Testis (tissue), 3 donors: ENCODE measurements around the gene FGF3. TPM values are rescaled to one million over a fixed set of nuclear protein-coding genes. Genes with fewer than 3 reads are reported as not detected.

Experiments
- DNase-seq: peaks from one replicate; pipeline ENCODE4 v3.0.0-alpha.2; 2019
- H3K27ac ChIP-seq, 2 donors: fragments of 200-600 bp; sonication (generic); one replicate each; pipeline ENCODE4 v1.5.1; 2019
- H3K27me3 ChIP-seq: fragments of 200-600 bp; sonication (generic); one replicate; pipeline ENCODE4 v1.5.1; 2019
- H3K36me3 ChIP-seq: fragments of 200-600 bp; sonication (generic); one replicate; pipeline ENCODE4 v1.5.1; 2017; ENCODE audit warnings: low read depth; ENCODE audit errors: missing control alignments
- H3K4me1 ChIP-seq: fragments of 200-600 bp; sonication (generic); one replicate; pipeline ENCODE4 v1.5.1; 2019
- H3K4me3 ChIP-seq, 2 donors: fragments of 200-600 bp; sonication (generic); one replicate each; pipeline ENCODE4 v1.5.1; 2017 to 2019
- H3K9me3 ChIP-seq: fragments of 200-600 bp; sonication (generic); one replicate; pipeline ENCODE4 v1.5.1; 2017
- POLR2A ChIP-seq: fragments of 450-650 bp; IDR thresholded peaks from one replicate; pipeline ENCODE4 v1.6.1; 2017; ENCODE audit warnings: antibody characterized with exemption, mild to moderate bottlenecking, moderate library complexity
- WGBS, 2 donors: methylation state at CpG; one replicate each; pipeline ENCODE4 v1.1.5; 2018; 5-methylcytosine and 5-hydroxymethylcytosine counted together
- intact Hi-C: fragments of 100-400 bp; cut with DNase I; formaldehyde crosslinking; loops from one replicate; pipeline ENCODE4 v1.15.1; 2023; ENCODE audit warnings: low total_unique reads
- polyA plus RNA-seq: library from polyadenylated mRNA; stranded (reverse); fragments of 350-450 nt; fragmentation: Illumina TruSeq; extraction: RNeasy Lipid Tissue Mini Kit (QIAGEN cat#74804); gene quantifications from one replicate; pipeline ENCODE4 v1.2.3, GENCODE V29; 2014; ENCODE audit warnings: low read depth, low replicate concordance; ENCODE audit not compliant: insufficient read depth
- total RNA-seq, 2 donors: library from RNA; depleted of rRNA; stranded (reverse); fragments of >200 nt; gene quantifications; one replicate each; pipeline ENCODE4 v1.2.3, GENCODE V29; 2016
- TF ChIP-seq, protein P1 (sequence below), 3 experiments: fragments of 450-650 bp in 2 of 3; fragments of 200-600 bp in 1 of 3; sonication (generic) in 1 of 3; IDR thresholded peaks; one replicate each; pipeline ENCODE4 v1.5.1; 2016 to 2019; ENCODE audit warnings: antibody characterized with exemption in 3 of 3, mild to moderate bottlenecking in 2 of 3, moderate library complexity in 1 of 3

Gene FGF3
- total and polyA plus RNA-seq, 3 donors from 2014 or later = 0.50 TPM; not detected in 2

DNA sequence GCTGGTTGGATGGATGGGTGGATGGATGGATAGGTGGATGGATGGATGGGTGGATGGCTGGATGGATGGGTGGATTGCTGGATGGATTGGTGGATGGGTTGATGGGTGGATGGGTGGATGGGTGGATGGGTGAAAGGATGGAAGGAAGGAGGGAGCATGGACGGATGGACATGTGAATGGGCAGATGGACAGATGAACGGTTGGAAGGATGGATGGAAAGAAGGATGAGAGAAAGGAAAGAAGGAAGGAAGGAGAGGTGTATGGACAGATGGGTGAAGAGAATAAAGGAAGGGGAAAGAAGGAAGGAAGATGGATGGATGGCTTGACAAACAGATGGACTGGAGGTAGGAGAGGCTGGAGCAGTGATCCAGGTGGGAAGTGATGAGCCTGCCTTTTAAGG, 5.4 kb downstream of the FGF3 start:
- Histone ChIP-seq H3K9me3 (no peaks in the 10 kb centered on the region), H3K27me3 (no peaks in the 10 kb centered on the region), H3K4me1 (peaks cover 4% of the 10 kb centered on the region), H3K4me3 (no peak overlapping the region), H3K27ac (no peak overlapping the region), H3K36me3 (no peaks in the 10 kb centered on the region)
- intact Hi-C loops = no loop called here
- TF ChIP-seq, protein P1, sequence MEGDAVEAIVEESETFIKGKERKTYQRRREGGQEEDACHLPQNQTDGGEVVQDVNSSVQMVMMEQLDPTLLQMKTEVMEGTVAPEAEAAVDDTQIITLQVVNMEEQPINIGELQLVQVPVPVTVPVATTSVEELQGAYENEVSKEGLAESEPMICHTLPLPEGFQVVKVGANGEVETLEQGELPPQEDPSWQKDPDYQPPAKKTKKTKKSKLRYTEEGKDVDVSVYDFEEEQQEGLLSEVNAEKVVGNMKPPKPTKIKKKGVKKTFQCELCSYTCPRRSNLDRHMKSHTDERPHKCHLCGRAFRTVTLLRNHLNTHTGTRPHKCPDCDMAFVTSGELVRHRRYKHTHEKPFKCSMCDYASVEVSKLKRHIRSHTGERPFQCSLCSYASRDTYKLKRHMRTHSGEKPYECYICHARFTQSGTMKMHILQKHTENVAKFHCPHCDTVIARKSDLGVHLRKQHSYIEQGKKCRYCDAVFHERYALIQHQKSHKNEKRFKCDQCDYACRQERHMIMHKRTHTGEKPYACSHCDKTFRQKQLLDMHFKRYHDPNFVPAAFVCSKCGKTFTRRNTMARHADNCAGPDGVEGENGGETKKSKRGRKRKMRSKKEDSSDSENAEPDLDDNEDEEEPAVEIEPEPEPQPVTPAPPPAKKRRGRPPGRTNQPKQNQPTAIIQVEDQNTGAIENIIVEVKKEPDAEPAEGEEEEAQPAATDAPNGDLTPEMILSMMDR (IDR thresholded peaks at IDR 0.05) = no peak
- TF ChIP-seq POLR2A = no peak
- 86 to 90% methylated on average over 2 of the region's 2 CpGs for WGBS, 2 donors
- no peak for DNase-seq

DNA sequence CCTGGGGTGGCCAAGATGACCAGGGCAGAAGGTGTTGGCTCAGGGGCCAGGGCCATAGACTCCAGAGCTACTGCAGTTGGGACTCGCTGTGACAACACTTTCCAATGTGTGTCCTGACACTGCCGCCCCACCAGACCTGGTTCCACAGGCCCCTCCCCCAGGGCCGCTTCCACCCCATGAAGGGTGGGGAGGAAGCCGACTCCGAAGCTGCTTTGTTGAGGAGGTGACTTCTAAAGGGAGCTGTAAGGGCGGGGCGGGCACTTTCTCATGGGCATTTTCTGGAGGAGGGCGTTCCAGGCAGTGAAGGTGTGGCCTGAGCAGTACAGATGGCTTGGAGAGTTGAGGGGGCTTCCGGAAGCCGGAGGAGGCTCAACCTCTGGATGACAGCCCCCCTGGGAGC, 6.3 kb downstream of the FGF3 start:
- TF ChIP-seq, protein P1 (IDR thresholded peaks at IDR 0.05) = no peak
- no peak for TF ChIP-seq POLR2A
- WGBS, 2 donors = 67 to 82% methylated on average over 3 to 10 of the region's 10 CpGs
- H3K27ac ChIP-seq = no peak overlapping the region
- no peaks in the 10 kb centered on the region for H3K9me3 ChIP-seq
- no peaks in the 10 kb centered on the region for H3K27me3 ChIP-seq
- DNase-seq = no peak
- peaks cover 4% of the 10 kb centered on the region for H3K4me1 ChIP-seq
- no peaks in the 10 kb centered on the region for H3K36me3 ChIP-seq
- H3K4me3 ChIP-seq = no peak overlapping the region
- intact Hi-C loops = no loop called here

DNA sequence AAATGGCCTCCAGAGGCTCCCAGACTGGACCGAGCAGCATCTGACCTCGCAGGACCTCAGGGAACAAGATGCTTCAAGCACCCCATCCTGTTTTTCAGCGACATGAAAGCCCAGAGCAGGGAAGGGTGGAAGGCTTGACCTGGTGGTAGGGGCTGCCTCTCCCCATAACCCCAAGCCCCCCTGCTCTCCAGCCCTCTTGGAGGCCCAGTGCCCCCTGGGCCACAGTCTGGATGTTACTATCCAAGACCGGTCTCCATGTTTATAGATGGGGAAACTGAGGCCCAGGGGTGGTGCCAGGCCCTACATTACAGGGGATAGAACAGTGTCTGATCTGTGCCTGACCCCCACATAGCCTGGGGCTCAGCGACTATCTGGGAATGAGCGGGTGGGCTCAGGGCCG, 7.0 kb downstream of the FGF3 start:
- H3K4me1 ChIP-seq = no peaks in the 10 kb centered on the region
- TF ChIP-seq, protein P1 (IDR thresholded peaks at IDR 0.05) = no peak
- no peak for TF ChIP-seq POLR2A
- no peak overlapping the region for H3K4me3 ChIP-seq
- intact Hi-C loops = no loop called here
- no peaks in the 10 kb centered on the region for H3K27me3 ChIP-seq
- H3K9me3 ChIP-seq = no peaks in the 10 kb centered on the region
- H3K27ac ChIP-seq = no peak overlapping the region
- H3K36me3 ChIP-seq = no peaks in the 10 kb centered on the region
- WGBS, 2 donors = 80 to 88% methylated on average over 3 to 7 of the region's 7 CpGs
- no peak for DNase-seq

DNA sequence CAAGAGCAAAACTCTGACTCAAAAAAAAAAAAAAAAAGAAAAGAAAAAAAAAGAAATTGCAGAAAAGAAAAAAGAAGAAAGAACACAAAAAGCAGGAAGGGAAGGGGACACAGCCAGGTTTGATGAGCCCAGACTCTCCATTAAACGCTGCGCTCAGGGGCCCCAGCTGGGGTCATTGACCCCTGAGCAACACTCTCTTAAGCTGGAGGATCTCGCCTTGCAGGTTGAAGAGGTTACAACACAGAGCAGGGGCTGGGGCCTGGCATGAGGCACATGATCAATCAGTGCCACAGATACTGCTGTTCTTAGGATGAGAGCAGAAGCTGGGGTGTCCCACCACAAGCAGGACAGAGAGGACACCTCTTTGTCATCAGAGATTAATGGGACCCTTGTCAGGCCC, 7.8 kb downstream of the FGF3 start:
- H3K36me3 ChIP-seq = no peaks in the 10 kb centered on the region

More for the DNA sequence above, 7.8 kb downstream of the FGF3 start:
- Histone ChIP-seq H3K9me3 (no peaks in the 10 kb centered on the region), H3K27ac (no peak overlapping the region), H3K27me3 (no peaks in the 10 kb centered on the region), H3K4me3 (no peak overlapping the region), H3K4me1 (no peaks in the 10 kb centered on the region)
- intact Hi-C loops = no loop called here
- TF ChIP-seq, protein P1 (IDR thresholded peaks at IDR 0.05) = no peak
- no peak for TF ChIP-seq POLR2A
- WGBS, 2 donors = 69% methylated on average over 3 of the region's 3 CpGs
- no peak for DNase-seq
